Stimulated activated CD4-positive, alpha-beta T cell treated with anti-CD3 and anti-CD28 coated beads, Interleukin-12 subunit alpha, Interleukin-12 subunit beta, amount 100 ng/mL, for 48 hours (primary cell): ENCODE results near the gene ST7L.
"Not testable (repeated sequence)": the region's sequence is repeated elsewhere in the genome, so short reads cannot be mapped to it uniquely, and the experiment has no call there.

Experiments
- DNase-seq, 3 donors: peaks; one replicate each; pipeline ENCODE4 v3.0.0-alpha.2; 2020; ENCODE audit warnings: low read depth in 2 of 3, low spot score in 1 of 3

The ST7L gene

DNA sequence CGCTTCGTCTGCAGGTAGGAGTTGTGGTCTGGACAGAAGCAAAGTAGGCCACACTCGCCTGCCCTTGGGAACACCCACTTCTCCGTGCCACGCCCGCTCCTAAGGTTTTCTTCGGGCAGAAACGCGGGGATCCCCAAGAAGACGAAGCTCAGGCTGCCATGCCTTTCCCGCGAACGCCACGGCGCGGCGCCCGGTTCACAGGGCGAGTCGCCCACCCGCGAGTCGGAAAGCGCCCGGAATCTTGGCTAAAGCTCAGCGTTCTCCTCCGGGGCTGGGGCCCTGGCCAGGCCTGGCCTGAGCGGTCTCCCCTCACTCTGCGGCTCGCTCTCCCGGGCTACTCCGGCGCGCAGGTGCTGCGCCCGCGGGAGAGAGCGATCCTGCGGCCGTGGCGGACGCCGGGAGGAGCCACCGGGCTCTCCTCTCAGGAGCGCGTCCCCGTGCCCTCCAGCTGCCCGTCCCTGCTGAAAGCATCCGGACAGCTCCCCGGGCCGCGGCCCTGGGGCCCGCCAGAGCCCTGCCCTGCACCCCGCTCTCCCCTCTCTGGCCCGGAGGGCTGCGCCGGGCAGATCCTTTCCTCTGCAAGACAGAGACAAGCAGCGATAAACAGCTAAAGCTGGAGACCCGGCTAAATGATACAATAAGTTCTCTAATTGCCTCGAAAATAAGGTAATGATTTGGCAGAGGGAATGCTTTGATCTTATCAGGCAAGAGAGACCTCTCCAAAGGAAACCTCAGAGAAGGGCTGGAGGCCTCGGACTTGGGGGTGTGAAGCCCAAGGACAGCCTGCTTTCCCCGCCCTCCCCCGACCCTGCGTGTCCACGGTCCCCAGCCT lies 116.9 kb downstream of the ST7L start:
- DNase-seq, result peak; percentile 17 to 56 (median 37)

DNA sequence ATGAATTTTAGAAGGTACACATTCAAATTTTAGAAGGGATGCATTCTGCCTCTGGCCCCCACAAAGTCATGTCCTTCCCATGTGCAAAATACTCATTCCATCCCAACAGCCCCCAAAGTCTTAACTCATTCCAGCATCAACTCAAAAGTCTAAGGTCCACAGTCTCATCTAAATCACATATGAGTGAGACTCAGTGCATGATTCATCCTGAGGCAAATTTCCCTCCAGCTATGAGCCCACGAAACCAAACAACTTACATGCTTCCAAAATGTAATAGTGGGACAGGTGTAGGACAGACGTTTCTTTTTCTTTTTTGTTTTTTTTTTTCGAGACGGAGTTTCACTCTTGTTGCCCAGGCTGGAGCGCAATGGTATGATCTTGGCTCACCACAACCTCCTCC lies 122.7 kb downstream of the ST7L start:
- no peak for DNase-seq

DNA sequence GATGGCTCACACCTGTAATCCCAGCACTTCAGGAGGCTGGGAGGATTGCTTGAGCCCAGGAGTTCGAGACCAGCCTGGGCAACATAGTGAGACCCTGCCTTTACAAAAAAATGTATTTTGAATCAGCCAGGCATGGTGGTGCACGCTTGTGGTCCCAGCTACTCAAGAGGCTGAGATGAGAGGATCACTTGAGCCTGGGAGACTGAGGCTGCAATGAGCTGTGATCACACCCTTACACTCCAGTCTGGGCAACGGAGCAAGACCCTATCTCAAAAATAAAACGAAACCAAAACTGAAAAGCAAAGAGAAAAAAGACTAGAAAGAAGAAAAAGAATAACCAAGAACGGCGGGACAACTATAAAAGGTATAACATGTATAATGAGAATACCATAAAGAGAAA lies 125.6 kb downstream of the ST7L start:
- no peak for DNase-seq

DNA sequence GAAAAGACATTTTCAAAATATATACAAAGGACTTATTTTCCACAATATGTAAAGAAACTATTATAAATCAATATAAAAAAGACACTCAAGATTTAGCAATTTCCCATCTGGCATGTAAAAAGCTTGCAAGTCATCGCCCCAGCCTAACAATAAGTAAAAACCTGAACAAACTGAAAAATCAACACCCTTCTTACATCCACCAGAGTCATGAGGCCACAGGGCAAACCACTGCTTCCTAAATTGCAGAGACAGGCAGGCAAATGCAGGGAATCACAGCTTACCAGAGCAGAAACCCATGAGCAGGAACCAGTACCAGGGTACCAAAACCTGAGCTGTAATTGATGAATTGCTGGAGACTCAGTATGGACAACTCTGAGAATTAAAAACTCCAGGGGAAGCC lies 126.9 kb downstream of the ST7L start:
- DNase-seq, result no peak

DNA sequence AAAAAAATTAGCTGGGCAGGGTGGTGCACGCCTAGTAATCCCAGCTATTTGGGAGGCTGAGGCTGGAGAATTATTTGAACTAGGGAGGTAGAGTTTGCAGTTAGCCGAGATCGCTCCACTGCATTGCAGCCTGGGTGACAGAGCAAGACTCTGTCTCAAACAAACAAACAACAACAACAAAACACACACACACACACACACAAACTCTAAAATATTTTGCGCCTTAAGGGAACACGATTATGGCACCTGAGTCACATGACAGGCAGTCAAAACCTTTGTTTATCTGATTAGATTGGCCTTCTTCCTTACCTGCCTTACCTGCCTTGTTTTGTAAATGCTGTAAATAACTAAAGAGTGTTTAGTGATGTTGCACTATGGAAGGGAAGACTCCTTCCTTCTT lies 130.8 kb downstream of the ST7L start:
- no peak for DNase-seq

DNA sequence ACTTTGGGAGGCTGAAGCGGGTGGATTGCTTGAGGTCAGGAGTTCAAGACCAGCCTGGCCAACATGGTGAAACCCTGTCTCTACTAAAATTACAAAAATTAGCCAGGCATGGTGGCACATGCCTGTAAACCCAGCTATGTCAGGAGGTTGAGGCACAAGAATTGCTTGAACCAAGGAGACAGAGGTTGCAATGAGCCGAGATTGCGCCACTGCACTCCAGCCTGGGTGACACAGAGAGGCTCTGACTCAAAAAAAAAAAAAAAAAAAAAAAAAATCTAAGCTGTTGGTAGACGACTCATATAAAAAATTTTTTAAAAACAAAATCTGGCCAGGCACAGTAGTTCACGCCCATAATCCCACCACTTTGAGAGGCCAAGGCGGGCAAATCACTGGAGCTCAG lies 131.3 kb downstream of the ST7L start:
- DNase-seq, result not testable (repeated sequence)

DNA sequence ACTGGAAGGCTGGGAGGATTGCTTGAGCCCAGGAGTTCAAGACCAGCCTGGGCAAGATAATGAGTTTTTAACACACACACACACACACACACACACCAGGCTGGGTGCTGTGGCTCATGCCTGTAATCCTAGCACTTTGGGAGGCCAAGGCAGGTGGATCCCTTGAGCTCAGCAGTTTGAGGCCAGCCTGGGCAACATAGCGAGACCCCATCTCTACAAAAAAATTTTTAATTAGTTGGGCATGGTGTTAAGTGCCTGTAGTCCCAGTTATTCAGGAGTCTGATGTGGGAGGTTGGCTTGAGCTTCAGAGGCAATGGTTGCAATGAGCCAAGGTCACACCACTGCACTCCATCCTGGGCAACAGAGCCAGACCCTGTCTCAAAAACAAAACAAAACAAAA lies 132.9 kb downstream of the ST7L start:
- not testable (repeated sequence) for DNase-seq

DNA sequence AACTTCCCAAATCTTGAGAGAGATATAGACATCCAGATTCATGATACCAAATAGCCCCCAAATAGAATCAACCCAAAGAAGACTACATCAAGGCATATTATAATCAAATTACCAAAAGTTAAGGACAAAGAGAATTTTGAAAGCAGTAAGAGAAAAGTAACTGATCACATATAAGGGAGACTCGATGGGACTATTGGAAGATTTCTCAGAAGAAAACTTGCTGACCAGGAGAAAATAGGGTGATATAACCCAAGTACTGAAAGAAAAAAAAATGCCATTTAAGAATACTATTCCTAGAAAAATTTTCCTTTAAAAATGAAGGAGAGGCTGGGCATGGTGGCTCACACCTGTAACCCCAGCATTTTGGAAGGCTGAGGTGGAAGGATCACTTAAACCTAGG lies 140.6 kb downstream of the ST7L start:
- DNase-seq, result no peak

DNA sequence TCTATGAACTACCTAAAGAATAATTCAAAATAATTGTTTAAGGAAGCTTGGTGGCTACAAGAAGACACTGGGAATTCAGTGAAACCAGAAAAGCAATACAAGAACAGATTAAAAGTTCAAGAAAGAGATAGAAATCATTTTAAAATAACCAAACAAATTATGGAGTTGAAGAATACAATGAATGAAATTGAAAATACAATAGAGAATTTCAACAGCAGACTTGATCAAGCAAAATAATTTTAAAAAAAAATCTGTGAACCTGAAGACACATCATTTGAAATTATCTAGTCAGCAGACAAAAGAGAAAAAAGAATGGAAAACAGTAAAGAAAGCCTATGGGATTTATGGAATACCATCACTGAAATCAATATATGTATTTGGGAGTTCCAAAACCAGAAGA lies 141.4 kb downstream of the ST7L start:
- no peak for DNase-seq
